ENCODE results near the gene MPPED2. TPM values are rescaled to one million over a fixed set of nuclear protein-coding genes. Genes with fewer than 3 reads are reported as not detected.

MPPED2 gene
- polyA plus RNA-seq, 3 donors: 0.29 to 0.59 (median 0.52) TPM

- intact Hi-C loops (cut with micrococcal nuclease): no loop called here
- no peak overlapping the region for H3K27ac ChIP-seq (ENCODE audit: low read depth in 1 of 2, low read length in 2 of 2)
- peaks cover 0 to 6% of the 10 kb centered on the region in 2 donors for H3K4me1 ChIP-seq (ENCODE audit: control insufficient read depth in 1 of 2, insufficient read depth in 2 of 2, low read length in 2 of 2)
- H3K79me2 ChIP-seq (ENCODE audit: insufficient read depth, low read length): no peaks in the 10 kb centered on the region
- no peak for TF ChIP-seq CTCF (IDR thresholded peaks at IDR 0.05)
- no peaks in the 10 kb centered on the region for H3K36me3 Mint-ChIP-seq
- H3K27me3 Mint-ChIP-seq (ENCODE audit: low read depth in 3 of 3): peaks cover 0 to 4% (median 1%) of the 10 kb centered on the region in 3 donors
- peaks cover 0 to 2% (median 0%) of the 10 kb centered on the region in 7 donors for H3K9me3 Mint-ChIP-seq
- H3K4me3 ChIP-seq (replicated peaks in 1 of 3; ENCODE audit: low read depth in 2 of 3, low read length in 3 of 3): no peak overlapping the region
- DNase-seq: no peak
- H3K4me3 Mint-ChIP-seq: no peak overlapping the region
- no peak overlapping the region for H3K9ac ChIP-seq (ENCODE audit: insufficient read depth, low read length, poor library complexity, severe bottlenecking)
- no peak overlapping the region for H3K4me2 ChIP-seq (replicated peaks; ENCODE audit: extremely low read depth, low read length, poor library complexity, severe bottlenecking)
- H3K27me3 ChIP-seq (ENCODE audit: control insufficient read depth in 2 of 2, insufficient read depth in 2 of 2, low read length in 2 of 2): no peaks in the 10 kb centered on the region
- H4K20me1 ChIP-seq (ENCODE audit: insufficient read depth, low read length): no peaks in the 10 kb centered on the region
- H3K9me3 ChIP-seq (replicated peaks in 1 of 2; ENCODE audit: control insufficient read depth in 1 of 2, insufficient read depth in 1 of 2, low read length in 2 of 2): no peaks in the 10 kb centered on the region
- WGBS (ENCODE audit: insufficient coverage): no CpG with 5 or more reads among the region's 5 CpGs
- peaks cover 7% of the 10 kb centered on the region for H3K4me1 Mint-ChIP-seq
- no peak overlapping the region for H3K27ac Mint-ChIP-seq
- H3K36me3 ChIP-seq (replicated peaks in 1 of 2; ENCODE audit: control insufficient read depth in 1 of 2, insufficient read depth in 2 of 2, low read length in 2 of 2): no peaks in the 10 kb centered on the region
- no peak overlapping the region for H2AFZ ChIP-seq (ENCODE audit: insufficient read depth, low read depth, low read length, poor library complexity, severe bottlenecking)
These were observed 90.7 kb downstream of the MPPED2 start for GRCh38 chr11:30495437-30495836.

- peaks cover 37 to 52% of the 10 kb centered on the region in 2 donors for H3K4me1 ChIP-seq (ENCODE audit: control insufficient read depth in 1 of 2, insufficient read depth in 2 of 2, low read length in 2 of 2)
- Mint-ChIP-seq H3K4me3 (no peak overlapping the region), H3K4me1 (peaks cover 47% of the 10 kb centered on the region), H3K27ac (peak overlapping the region in 1 of 7 donors; percentile 41), H3K27me3 (ENCODE audit: low read depth in 3 of 3) (peaks cover 0 to 2% (median 2%) of the 10 kb centered on the region in 3 donors), H3K9me3 (peaks cover 0 to 4% (median 0%) of the 10 kb centered on the region in 7 donors), H3K36me3 (no peaks in the 10 kb centered on the region)
- DNase-seq: no peak
- H3K27ac ChIP-seq (ENCODE audit: low read depth in 1 of 2, low read length in 2 of 2): peak overlapping the region in 1 of 2 donors; percentile 38
- no peak overlapping the region for H3K9ac ChIP-seq (ENCODE audit: insufficient read depth, low read length, poor library complexity, severe bottlenecking)
- H4K20me1 ChIP-seq (ENCODE audit: insufficient read depth, low read length): no peaks in the 10 kb centered on the region
- no peak overlapping the region for H3K4me3 ChIP-seq (replicated peaks in 1 of 3; ENCODE audit: low read depth in 2 of 3, low read length in 3 of 3)
- no peak overlapping the region for H3K4me2 ChIP-seq (replicated peaks; ENCODE audit: extremely low read depth, low read length, poor library complexity, severe bottlenecking)
- no peaks in the 10 kb centered on the region for H3K79me2 ChIP-seq (ENCODE audit: insufficient read depth, low read length)
- H3K27me3 ChIP-seq (ENCODE audit: control insufficient read depth in 2 of 2, insufficient read depth in 2 of 2, low read length in 2 of 2): no peaks in the 10 kb centered on the region
- H2AFZ ChIP-seq (ENCODE audit: insufficient read depth, low read depth, low read length, poor library complexity, severe bottlenecking): peak overlapping the region; percentile 47
- H3K36me3 ChIP-seq (replicated peaks in 1 of 2; ENCODE audit: control insufficient read depth in 1 of 2, insufficient read depth in 2 of 2, low read length in 2 of 2): no peaks in the 10 kb centered on the region
- intact Hi-C loops (cut with micrococcal nuclease): loop anchor here in 1 of 2 donors (10.0 kb wide), 2 partner anchors 145 to 425 kb away; no protein-coding TSS in a partner anchor
- 93% methylated on average over 3 of the region's 4 CpGs for WGBS (ENCODE audit: insufficient coverage)
- no peak for TF ChIP-seq CTCF (IDR thresholded peaks at IDR 0.05)
- H3K9me3 ChIP-seq (replicated peaks in 1 of 2; ENCODE audit: control insufficient read depth in 1 of 2, insufficient read depth in 1 of 2, low read length in 2 of 2): no peaks in the 10 kb centered on the region
These were observed 96.6 kb downstream of the MPPED2 start for GRCh38 chr11:30489511-30489910.

All from CD14-positive monocyte (primary cell).